ENCODE measurements around the gene RDH5.

GRCh38 chr12:55723516-55724225, 3.5 kb downstream of the RDH5 start:
- no peak for TF ChIP-seq CTCF (IDR thresholded peaks at IDR 0.05)
- peak in 1 of 2 donors; percentile 33 for TF ChIP-seq POLR2AphosphoS5 (IDR thresholded peaks at IDR 0.05)
